WTC11 (cell line): Measurements from ENCODE around the gene DTX3L.
"Not testable (repeated sequence)": the region's sequence is repeated elsewhere in the genome, so short reads cannot be mapped to it uniquely, and the experiment has no call there.

Experiments used
- GTF2I ChIP-seq: fragments of 250-450 bp; sonication (Bioruptor Pico); conservative IDR thresholded peaks from 2 replicates; pipeline ENCODE4 v1.4.0; 2021; ENCODE audit warnings: mild to moderate bottlenecking
- TCF7 ChIP-seq: sonication (generic); formaldehyde crosslinking; IDR thresholded peaks from 2 replicates; pipeline ENCODE4 v1.8.0; 2022; ENCODE audit warnings: mild to moderate bottlenecking, low read depth, missing genetic modification reagents, moderate library complexity
- ZNF423 ChIP-seq: fragments of 250-450 bp; sonication (Bioruptor Pico); IDR thresholded peaks from 2 replicates; pipeline ENCODE4 v2.1.2; 2022; ENCODE audit warnings: mild to moderate bottlenecking, moderate library complexity
- TF ChIP-seq, protein P1 (sequence below): fragments of 200-600 bp; IDR thresholded peaks from 2 replicates; pipeline ENCODE4 v1.8.0; 2022; ENCODE audit warnings: antibody characterized with exemption
- TF ChIP-seq, protein P2 (sequence below): sonication (generic); formaldehyde crosslinking; IDR thresholded peaks from 2 replicates; pipeline ENCODE4 v1.8.1; 2023; ENCODE audit warnings: mild to moderate bottlenecking, missing genetic modification reagents, moderate library complexity
- TF ChIP-seq, protein P3 (sequence below): sonication (generic); formaldehyde crosslinking; IDR thresholded peaks from 2 replicates; pipeline ENCODE4 v1.8.1; 2023; ENCODE audit warnings: mild to moderate bottlenecking, moderate library complexity, missing genetic modification reagents
- TF ChIP-seq, protein P4 (sequence below): sonication (generic); formaldehyde crosslinking; IDR thresholded peaks from 2 replicates; pipeline ENCODE4 v1.8.0; 2022; ENCODE audit warnings: mild to moderate bottlenecking, missing genetic modification reagents

DNA sequence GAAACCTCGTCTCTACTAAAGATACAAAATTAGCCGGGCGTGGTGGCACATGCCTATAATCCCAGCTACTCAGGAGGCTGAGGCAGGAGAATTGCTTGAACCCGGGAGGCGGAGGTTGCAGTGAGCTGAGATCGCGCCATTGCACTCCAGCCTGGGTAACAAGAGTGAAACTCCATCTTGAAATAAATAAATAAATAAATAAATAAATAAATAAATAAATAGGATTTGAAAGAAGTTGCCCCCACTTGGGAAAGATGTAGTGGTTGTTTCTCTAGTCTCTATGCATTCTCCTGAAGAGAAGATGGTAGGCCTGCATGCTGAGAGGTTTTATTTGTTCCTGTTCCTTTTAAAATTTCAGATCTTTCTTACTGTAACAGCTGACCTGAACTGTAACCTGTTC is 4.0 kb downstream of the DTX3L start:
- TF ChIP-seq, protein P1, sequence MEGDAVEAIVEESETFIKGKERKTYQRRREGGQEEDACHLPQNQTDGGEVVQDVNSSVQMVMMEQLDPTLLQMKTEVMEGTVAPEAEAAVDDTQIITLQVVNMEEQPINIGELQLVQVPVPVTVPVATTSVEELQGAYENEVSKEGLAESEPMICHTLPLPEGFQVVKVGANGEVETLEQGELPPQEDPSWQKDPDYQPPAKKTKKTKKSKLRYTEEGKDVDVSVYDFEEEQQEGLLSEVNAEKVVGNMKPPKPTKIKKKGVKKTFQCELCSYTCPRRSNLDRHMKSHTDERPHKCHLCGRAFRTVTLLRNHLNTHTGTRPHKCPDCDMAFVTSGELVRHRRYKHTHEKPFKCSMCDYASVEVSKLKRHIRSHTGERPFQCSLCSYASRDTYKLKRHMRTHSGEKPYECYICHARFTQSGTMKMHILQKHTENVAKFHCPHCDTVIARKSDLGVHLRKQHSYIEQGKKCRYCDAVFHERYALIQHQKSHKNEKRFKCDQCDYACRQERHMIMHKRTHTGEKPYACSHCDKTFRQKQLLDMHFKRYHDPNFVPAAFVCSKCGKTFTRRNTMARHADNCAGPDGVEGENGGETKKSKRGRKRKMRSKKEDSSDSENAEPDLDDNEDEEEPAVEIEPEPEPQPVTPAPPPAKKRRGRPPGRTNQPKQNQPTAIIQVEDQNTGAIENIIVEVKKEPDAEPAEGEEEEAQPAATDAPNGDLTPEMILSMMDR = not testable (repeated sequence)
- TF ChIP-seq GTF2I, ZNF423, TCF7 (CRISPR knock-in tag): not testable (repeated sequence)
- TF ChIP-seq, protein P2, sequence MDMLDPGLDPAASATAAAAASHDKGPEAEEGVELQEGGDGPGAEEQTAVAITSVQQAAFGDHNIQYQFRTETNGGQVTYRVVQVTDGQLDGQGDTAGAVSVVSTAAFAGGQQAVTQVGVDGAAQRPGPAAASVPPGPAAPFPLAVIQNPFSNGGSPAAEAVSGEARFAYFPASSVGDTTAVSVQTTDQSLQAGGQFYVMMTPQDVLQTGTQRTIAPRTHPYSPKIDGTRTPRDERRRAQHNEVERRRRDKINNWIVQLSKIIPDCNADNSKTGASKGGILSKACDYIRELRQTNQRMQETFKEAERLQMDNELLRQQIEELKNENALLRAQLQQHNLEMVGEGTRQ (CRISPR knock-in tag) = not testable (repeated sequence)
- TF ChIP-seq, protein P3, sequence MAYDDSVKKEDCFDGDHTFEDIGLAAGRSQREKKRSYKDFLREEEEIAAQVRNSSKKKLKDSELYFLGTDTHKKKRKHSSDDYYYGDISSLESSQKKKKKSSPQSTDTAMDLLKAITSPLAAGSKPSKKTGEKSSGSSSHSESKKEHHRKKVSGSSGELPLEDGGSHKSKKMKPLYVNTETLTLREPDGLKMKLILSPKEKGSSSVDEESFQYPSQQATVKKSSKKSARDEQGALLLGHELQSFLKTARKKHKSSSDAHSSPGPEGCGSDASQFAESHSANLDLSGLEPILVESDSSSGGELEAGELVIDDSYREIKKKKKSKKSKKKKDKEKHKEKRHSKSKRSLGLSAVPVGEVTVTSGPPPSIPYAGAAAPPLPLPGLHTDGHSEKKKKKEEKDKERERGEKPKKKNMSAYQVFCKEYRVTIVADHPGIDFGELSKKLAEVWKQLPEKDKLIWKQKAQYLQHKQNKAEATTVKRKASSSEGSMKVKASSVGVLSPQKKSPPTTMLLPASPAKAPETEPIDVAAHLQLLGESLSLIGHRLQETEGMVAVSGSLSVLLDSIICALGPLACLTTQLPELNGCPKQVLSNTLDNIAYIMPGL (CRISPR knock-in tag) = not testable (repeated sequence)
- TF ChIP-seq, protein P4, sequence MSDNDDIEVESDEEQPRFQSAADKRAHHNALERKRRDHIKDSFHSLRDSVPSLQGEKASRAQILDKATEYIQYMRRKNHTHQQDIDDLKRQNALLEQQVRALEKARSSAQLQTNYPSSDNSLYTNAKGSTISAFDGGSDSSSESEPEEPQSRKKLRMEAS (CRISPR knock-in tag) = not testable (repeated sequence)
